Activated naive CD4-positive, alpha-beta T cell treated with anti-CD3 and anti-CD28 coated beads for 36 hours (primary cell): ENCODE measurements around the gene MLC1. TPM values are rescaled to one million over a fixed set of nuclear protein-coding genes. Genes with fewer than 3 reads are reported as not detected.

Experiments used
- CTCF ChIA-PET: fragments of 350-600 bp; sonication (Branson Sonifier 250); formaldehyde crosslinking; loops from one replicate; lab custom pipeline; 2021; ENCODE audit warnings: antibody characterized with exemption; lab: Charles Lee
- DNase-seq: peaks from one replicate; pipeline ENCODE4 v3.0.0-alpha.2; 2020
- H3K27ac Mint-ChIP-seq: one replicate; pipeline ENCODE4 v1.8.0; 2021; ENCODE audit warnings: mild to moderate bottlenecking, mixed read lengths
- H3K27me3 Mint-ChIP-seq: one replicate; pipeline ENCODE4 v1.8.0; 2021; ENCODE audit warnings: low read depth, mixed read lengths
- H3K36me3 Mint-ChIP-seq: one replicate; pipeline ENCODE4 v1.8.0; 2021; ENCODE audit warnings: low read depth, mixed read lengths
- H3K4me1 Mint-ChIP-seq: one replicate; pipeline ENCODE4 v1.8.0; 2021; ENCODE audit warnings: low read depth, mixed read lengths
- H3K4me3 Mint-ChIP-seq: one replicate; pipeline ENCODE4 v1.8.0; 2021; ENCODE audit warnings: mild to moderate bottlenecking, moderate library complexity, mixed read lengths
- H3K9me3 Mint-ChIP-seq: one replicate; pipeline ENCODE4 v1.8.0; 2021; ENCODE audit warnings: mixed read lengths
- intact Hi-C: fragments of 100-400 bp; cut with micrococcal nuclease; formaldehyde crosslinking; loops from one replicate; pipeline ENCODE4 v1.15.1; 2023
- total RNA-seq, 2 experiments: library from RNA; stranded (reverse); gene quantifications; one replicate each; pipeline ENCODE4 v1.2.3, GENCODE V29; 2021

Gene MLC1
- total RNA-seq, 2 experiments from 2014 or later = 0.05 TPM; not detected in 1

DNA sequence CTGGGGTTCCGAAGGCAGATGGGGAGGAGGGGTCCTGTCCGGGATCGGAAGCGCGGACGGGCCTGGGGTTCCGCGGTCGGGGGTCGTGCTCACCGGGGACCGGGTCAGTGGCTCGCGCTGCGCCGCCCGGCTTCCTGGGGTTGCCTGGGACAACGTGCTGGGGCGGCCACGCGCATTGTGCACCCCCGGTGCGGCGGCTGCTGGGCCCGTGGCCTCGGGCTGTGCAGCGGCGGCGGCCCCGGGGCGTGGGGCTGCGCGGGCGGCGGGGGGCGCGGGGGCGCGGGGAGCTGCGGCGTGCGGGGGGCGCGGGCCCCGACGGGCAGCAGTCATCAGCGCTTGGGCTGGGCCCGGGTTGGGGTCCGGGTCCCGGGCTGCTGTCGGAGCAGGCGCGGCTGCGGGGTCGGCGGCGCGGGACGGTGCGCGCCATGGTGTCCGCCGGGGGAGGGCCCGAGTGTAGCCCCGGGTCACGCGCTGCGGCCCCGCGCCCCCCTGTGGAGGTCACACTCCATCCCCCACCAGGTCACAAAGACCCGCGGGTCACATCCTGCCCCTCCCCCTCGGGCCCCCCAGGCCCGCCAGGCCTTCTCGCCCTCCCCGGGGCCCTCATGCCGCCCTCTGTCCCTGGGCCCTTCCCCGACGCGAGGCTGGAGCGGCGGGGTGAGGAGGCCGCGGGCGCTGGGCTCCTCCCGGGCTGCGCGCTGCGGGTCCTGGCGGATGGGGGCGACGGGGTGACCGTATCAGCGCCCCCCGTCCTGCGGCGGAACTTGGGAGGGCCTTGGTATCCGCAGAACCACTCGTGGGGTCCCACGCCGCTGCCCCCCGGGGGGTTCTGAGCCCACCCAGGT is 26.9 kb downstream of the MLC1 start, which contains the start of gene TTLL8:
Gene TTLL8 (minus strand): TSS at position 238 of the 845 bp plus-strand sequence.
- peaks cover 2% of the 10 kb centered on the region for H3K4me1 Mint-ChIP-seq
- H3K9me3 Mint-ChIP-seq = peaks cover 5% of the 10 kb centered on the region
- intact Hi-C loops = no loop called here
- peaks cover 31% of the 10 kb centered on the region for H3K27me3 Mint-ChIP-seq
- CTCF ChIA-PET = no interaction called here
- DNase-seq = no peak
- no peaks in the 10 kb centered on the region for H3K36me3 Mint-ChIP-seq
- no peak within 1 kb of the TSS for H3K27ac Mint-ChIP-seq
- H3K4me3 Mint-ChIP-seq = no peak within 1 kb of the TSS

DNA sequence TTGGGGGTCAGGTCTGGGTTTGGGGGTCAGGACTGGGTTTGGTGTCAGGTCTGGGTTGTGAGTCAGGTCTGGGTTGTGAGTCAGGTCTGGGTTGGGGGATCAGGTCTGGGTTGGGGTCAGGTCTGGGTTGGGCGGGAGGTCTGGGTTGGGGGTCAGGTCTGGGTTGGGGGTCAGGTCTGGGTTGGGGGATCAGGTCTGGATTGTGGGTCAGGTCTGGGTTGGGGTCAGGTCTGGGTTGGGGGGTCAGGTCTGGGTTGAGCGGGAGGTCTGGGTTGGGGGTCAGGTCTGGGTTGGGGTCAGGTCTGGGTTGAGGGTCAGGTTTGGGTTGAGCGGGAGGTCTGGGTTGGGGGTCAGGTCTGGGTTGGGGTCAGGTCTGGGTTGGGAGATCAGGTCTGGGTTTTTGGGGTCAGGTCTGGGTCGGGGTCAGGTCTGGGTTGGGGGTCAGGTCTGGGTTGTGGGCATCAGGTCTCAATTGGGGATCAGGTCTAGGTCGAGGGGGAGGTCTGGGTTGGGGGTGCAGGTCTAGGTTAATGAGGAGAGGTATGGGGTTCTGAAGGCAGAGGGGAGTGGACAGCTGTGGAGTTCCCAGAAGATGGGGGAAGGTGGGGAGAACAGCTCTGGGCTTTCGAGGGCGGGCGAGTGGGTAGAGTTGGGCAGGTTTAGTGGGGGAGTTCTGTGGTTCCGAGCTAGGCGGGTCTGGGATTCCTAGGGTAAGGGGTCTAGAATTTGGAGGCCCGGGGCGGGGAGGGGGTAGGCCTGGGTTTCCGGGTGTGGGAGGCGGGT is 27.8 kb downstream of the MLC1 start:
- H3K9me3 Mint-ChIP-seq = peaks cover 5% of the 10 kb centered on the region
- H3K27ac Mint-ChIP-seq = no peak overlapping the region
- H3K36me3 Mint-ChIP-seq = no peaks in the 10 kb centered on the region
- H3K27me3 Mint-ChIP-seq = peaks cover 31% of the 10 kb centered on the region
- intact Hi-C loops = no loop called here
- H3K4me3 Mint-ChIP-seq = no peak overlapping the region
- no peak for DNase-seq
- CTCF ChIA-PET = no interaction called here
- peaks cover 2% of the 10 kb centered on the region for H3K4me1 Mint-ChIP-seq

DNA sequence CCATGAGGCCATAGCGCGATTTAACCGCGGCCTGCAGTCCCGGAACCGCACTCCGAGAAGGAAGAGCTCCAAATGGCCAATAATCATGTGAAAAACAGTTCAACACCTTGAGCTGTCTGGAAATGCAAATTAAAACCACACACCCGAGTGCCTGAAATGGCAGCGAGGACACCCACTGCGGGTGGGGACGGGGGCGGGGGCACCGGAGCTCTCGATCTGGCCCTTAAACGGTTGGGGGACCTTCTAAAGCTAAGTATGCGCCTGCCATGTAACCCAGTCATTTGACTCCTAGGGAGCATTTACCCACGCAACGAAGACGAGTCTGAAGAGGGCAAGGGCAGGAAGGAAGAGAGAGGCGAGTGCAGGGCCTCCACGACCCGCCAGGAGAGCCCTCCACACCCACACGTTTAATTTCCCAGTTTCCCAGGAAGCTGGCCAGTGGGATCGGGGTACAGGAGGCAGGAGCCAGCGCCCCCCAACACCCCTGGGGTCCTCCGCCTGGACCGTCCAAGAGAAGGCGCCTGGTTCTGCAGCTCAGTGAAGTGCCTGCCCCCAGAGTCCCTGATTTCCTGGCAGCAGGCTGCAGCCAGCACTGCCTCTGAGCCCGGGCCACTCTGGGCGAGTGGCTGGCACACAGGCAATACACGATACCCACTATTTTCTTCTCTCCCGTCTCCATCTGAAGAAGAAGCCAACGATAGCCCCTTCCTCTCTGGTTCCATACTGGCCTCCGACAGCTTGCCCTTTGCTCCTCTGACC is 28.8 kb downstream of the MLC1 start:
- CTCF ChIA-PET = no interaction called here
- intact Hi-C loops = no loop called here
- H3K36me3 Mint-ChIP-seq = no peaks in the 10 kb centered on the region
- no peak overlapping the region for H3K4me3 Mint-ChIP-seq
- peaks cover 31% of the 10 kb centered on the region for H3K27me3 Mint-ChIP-seq
- H3K27ac Mint-ChIP-seq = no peak overlapping the region
- H3K9me3 Mint-ChIP-seq = peaks cover 5% of the 10 kb centered on the region
- no peak for DNase-seq
- peaks cover 2% of the 10 kb centered on the region for H3K4me1 Mint-ChIP-seq

DNA sequence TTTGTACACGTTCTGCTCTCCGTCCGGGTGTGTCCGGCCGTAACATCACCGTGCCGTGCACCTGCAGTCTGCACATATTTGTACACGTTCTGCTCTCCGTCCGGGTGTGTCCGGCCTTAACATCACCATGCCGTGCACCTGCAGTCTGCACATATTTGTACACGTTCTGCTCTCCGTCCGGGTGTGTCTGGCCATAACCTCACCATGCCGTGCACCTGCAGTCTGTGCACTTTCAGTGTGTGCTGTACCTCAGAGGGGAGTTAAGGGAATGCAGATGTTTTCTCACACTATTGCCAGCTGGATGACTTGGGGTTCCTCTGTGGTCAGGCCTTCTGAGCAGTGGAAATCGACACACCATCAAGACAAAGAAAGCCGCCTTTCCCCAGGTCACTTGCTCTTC is 31.4 kb downstream of the MLC1 start:
- Mint-ChIP-seq H3K36me3 (no peaks in the 10 kb centered on the region), H3K27ac (no peak overlapping the region), H3K9me3 (peaks cover 5% of the 10 kb centered on the region), H3K27me3 (peaks cover 17% of the 10 kb centered on the region), H3K4me3 (no peak overlapping the region), H3K4me1 (peaks cover 2% of the 10 kb centered on the region)
- CTCF ChIA-PET = no interaction called here
- intact Hi-C loops = no loop called here
- DNase-seq = no peak

DNA sequence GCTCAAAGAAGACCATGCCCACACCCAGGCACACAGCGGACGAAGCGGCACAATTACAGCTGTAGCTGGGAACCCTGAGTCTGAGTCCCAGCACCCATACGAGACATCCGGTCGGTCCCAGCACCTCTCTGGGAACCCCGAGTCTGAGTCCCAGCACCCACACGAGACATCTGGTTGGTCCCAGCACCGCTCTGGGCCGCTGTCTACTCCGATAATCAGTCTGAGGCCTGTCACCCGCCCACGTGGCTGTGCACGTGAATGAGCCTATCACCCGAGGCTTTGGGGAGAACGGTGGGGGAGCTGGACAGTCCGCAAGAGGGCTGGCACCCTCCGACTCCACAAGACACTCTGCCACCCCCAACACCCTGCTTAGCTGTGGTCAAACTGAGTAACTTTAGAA is 33.3 kb downstream of the MLC1 start:
- no peak for DNase-seq
- H3K4me3 Mint-ChIP-seq = no peak overlapping the region
- peaks cover 5% of the 10 kb centered on the region for H3K9me3 Mint-ChIP-seq
- intact Hi-C loops = no loop called here
- no peaks in the 10 kb centered on the region for H3K4me1 Mint-ChIP-seq
- CTCF ChIA-PET = no interaction called here
- H3K27ac Mint-ChIP-seq = no peak overlapping the region
- H3K36me3 Mint-ChIP-seq = no peaks in the 10 kb centered on the region
- H3K27me3 Mint-ChIP-seq = peaks cover 13% of the 10 kb centered on the region

DNA sequence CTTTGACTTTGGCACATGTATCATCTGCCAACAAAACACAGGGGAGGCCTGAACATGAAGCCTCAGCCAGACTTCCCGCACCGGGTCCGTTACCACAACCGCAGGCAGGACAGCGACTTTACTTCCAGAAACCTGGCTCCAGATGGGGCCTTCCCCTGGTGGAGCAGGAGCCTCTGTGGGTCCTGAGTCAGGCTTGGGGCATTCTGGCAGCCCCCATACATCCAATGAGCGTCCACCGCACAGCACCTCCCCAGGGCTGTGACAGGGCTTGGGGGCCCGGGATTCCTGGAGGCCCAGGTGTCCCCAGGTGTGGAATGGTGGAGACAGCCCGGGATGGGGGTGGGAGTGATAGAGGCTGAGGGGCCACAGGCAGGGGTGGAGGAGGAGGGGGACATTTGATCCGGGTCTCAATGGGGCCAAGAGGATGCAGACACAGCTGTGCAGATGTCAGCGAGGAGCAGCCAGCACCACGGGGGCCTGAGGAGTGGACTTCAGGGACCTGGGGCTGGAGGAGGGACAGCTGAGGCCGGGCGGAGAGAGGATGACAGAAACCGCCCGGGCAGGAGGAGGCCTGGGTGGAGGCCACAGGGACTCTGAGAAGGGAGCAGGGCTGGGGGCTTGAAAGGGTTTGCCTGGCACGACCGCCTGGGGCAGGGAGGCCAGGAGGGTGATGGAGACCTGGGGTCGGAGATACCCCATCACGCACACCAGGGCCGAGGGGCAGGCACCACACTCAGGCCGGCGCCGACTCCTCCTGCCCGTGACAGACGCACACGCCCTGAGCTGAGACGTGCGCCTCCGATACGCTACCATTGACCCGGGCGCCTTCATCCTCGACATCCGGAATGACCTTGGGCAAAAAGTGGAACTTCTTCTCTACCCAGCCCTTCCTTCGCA is 35.7 kb downstream of the MLC1 start:
- CTCF ChIA-PET = interaction anchor here (0.5 to 0.7 kb wide), 2 partner anchors 132 to 324 kb away, joined by 3 to 4 read pairs; no protein-coding TSS in a partner anchor
- Mint-ChIP-seq H3K36me3 (no peaks in the 10 kb centered on the region), H3K27me3 (peaks cover 4% of the 10 kb centered on the region), H3K27ac (no peak overlapping the region), H3K4me3 (no peak overlapping the region), H3K9me3 (peaks cover 5% of the 10 kb centered on the region), H3K4me1 (peaks cover 3% of the 10 kb centered on the region)
- no peak for DNase-seq
- intact Hi-C loops = no loop called here

DNA sequence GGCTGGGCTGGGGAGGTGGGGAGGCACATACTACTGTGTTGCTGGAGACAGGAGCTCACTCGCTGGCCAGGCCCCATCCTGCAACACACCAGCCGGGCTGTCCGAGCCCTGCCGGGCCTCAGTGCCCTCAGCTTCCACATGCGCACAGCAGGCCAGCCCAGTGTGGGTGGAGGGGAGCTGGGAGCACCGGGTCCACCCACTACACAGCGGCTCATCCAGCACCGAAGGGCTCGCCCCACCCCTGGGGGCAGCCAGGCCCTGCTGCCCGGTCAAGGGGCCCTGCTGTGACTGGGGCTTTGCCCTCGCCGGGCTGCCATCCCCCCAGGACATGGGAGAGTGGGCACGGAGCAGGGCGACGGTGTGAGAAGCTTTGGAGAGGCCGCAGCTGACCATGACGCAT is 36.4 kb downstream of the MLC1 start:
- no peak for DNase-seq
- H3K27ac Mint-ChIP-seq = no peak overlapping the region
- peaks cover 5% of the 10 kb centered on the region for H3K4me1 Mint-ChIP-seq
- H3K36me3 Mint-ChIP-seq = no peaks in the 10 kb centered on the region
- intact Hi-C loops = no loop called here
- CTCF ChIA-PET = no interaction called here
- peaks cover 9% of the 10 kb centered on the region for H3K27me3 Mint-ChIP-seq
- H3K4me3 Mint-ChIP-seq = no peak overlapping the region
- peaks cover 4% of the 10 kb centered on the region for H3K9me3 Mint-ChIP-seq

DNA sequence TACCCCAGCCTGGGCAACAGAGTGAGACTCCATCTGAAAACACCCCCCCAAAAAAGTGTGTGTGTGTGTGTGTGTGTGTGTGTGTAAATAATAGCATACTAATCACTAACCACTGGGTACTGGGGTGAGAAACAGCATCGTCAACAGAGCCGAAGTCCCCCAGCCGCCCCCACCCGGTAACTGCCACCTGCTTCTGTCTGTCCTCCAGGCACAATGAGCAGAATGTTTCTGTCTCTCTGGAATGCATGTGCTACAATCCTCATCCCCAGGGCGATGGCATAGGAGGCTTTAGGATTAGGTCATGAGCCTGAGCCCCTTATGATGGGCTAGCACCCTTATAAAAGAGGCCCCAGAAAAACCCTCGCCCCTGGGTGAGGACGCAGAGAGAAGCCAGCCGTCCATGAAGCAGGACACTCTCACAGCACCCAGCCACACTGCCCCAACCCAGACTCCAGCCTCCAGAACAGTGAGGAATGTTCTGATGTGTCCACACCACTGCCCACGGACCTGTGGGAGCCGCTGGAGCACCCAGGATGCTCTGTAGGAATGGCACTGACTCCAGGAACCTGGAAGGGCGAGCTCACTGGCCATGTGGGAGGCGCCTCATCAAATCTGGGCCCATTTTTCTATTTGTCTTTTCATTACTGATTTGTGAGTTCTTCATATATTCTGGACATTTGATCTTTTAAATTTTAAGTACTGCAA is 37.0 kb downstream of the MLC1 start:
- CTCF ChIA-PET = no interaction called here
- peaks cover 5% of the 10 kb centered on the region for H3K4me1 Mint-ChIP-seq
- H3K27me3 Mint-ChIP-seq = peaks cover 11% of the 10 kb centered on the region
- intact Hi-C loops = no loop called here
- no peaks in the 10 kb centered on the region for H3K36me3 Mint-ChIP-seq
- H3K4me3 Mint-ChIP-seq = no peak overlapping the region
- no peaks in the 10 kb centered on the region for H3K9me3 Mint-ChIP-seq
- DNase-seq = no peak
- no peak overlapping the region for H3K27ac Mint-ChIP-seq

DNA sequence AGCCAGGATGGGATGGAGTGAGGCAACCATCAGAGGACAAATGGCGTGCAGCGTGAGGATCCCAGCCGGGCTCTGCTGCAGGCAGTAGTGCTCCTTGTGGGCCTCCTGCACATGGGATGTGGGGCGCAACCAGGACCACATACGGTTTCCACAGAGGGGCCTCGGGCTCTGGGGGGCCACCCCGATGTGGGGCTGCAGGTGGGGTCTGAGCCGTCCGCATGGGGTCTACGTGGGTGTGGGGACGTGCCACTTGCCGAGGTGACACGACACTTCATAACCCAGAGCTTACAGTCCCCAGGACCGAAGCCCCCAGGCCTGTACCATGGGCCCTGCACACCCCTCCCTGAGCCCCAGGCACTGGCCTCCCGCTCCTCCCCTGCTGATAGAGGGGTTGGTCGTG is 37.9 kb downstream of the MLC1 start:
- H3K27me3 Mint-ChIP-seq = peaks cover 11% of the 10 kb centered on the region
- DNase-seq = no peak
- CTCF ChIA-PET = no interaction called here

DNA sequence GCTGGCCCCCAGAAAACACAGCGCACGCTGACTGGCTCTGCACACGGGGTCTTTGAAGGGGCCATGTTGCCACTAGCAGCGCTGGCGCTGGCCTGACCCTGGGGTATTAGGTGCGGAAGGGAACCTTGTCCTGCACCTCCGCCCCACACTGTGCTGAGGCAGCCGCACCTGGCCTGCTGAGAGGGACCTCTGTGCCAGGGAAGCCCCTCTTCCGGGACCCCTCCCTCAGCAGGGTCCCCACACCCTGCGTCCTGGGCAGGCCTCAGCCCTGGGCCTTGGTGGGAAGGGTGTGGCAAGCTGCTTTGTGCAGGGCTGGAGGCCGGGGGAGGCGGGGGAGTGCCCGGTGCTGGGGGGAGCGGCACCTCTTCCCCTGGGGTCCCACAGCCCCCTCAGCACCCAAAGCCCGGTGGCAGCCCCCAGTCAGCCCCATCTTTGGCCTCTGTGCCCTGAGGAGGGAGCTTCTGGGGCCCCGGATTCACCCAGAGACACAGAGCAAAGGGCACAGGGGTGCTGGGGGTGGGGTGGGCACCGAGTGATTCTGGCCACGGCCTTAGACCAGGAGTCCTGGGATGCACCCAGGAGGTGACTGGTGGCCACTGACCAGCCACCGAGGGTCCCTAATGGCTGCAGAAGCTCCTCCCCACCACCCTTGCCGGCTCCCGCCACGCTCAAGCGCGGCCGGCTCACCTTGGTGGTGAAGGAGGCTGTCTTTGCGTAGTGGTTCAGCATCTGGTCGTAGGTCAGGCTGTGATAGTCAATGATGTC is 38.6 kb downstream of the MLC1 start:
- no peak overlapping the region for H3K27ac Mint-ChIP-seq
- CTCF ChIA-PET = no interaction called here
- intact Hi-C loops = no loop called here
- DNase-seq = no peak
- H3K36me3 Mint-ChIP-seq = no peaks in the 10 kb centered on the region
- H3K4me1 Mint-ChIP-seq = peaks cover 5% of the 10 kb centered on the region
- no peak overlapping the region for H3K4me3 Mint-ChIP-seq
- H3K9me3 Mint-ChIP-seq = no peaks in the 10 kb centered on the region
- H3K27me3 Mint-ChIP-seq = peaks cover 11% of the 10 kb centered on the region

More for the DNA sequence above, 37.9 kb downstream of the MLC1 start:
- H3K36me3 Mint-ChIP-seq = no peaks in the 10 kb centered on the region
- no peak overlapping the region for H3K4me3 Mint-ChIP-seq
- no peak overlapping the region for H3K27ac Mint-ChIP-seq
- peaks cover 5% of the 10 kb centered on the region for H3K4me1 Mint-ChIP-seq
- no peaks in the 10 kb centered on the region for H3K9me3 Mint-ChIP-seq
- intact Hi-C loops = no loop called here

DNA sequence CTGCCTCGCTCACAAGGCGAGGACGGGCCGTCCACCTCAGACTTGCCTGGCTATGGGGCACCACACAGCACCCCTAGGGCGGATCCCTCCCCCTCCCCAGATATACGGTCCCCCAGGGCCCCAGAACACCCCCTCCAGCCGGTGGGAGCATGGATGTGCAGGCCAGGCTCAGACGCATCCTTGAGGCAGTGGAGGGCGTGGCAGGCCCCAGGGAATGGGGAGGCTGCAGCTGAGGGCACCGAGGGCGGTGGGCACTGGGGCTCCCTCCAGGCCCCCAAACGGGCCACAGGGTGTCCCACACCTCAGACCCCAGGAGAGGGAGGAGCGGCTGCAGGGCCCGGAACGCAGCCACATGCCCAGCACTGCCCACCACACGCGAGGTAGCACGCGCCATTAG is 39.2 kb downstream of the MLC1 start:
- no peaks in the 10 kb centered on the region for H3K36me3 Mint-ChIP-seq
- DNase-seq = no peak
- H3K9me3 Mint-ChIP-seq = no peaks in the 10 kb centered on the region
- intact Hi-C loops = no loop called here
- no peak overlapping the region for H3K27ac Mint-ChIP-seq
- peaks cover 11% of the 10 kb centered on the region for H3K27me3 Mint-ChIP-seq
- no peak overlapping the region for H3K4me3 Mint-ChIP-seq
- CTCF ChIA-PET = no interaction called here
- H3K4me1 Mint-ChIP-seq = peaks cover 5% of the 10 kb centered on the region
